GM19328 (cell line): ENCODE measurements around the gene BUD13.

ENCODE experiments used
- ATAC-seq: cut with Tn5 transposase; IDR thresholded peaks from one replicate; pipeline ENCODE4 v1.9.1; 2021; ENCODE audit warnings: mild to moderate bottlenecking, moderate library complexity; ENCODE audit not compliant: unreplicated experiment

The BUD13 gene

DNA sequence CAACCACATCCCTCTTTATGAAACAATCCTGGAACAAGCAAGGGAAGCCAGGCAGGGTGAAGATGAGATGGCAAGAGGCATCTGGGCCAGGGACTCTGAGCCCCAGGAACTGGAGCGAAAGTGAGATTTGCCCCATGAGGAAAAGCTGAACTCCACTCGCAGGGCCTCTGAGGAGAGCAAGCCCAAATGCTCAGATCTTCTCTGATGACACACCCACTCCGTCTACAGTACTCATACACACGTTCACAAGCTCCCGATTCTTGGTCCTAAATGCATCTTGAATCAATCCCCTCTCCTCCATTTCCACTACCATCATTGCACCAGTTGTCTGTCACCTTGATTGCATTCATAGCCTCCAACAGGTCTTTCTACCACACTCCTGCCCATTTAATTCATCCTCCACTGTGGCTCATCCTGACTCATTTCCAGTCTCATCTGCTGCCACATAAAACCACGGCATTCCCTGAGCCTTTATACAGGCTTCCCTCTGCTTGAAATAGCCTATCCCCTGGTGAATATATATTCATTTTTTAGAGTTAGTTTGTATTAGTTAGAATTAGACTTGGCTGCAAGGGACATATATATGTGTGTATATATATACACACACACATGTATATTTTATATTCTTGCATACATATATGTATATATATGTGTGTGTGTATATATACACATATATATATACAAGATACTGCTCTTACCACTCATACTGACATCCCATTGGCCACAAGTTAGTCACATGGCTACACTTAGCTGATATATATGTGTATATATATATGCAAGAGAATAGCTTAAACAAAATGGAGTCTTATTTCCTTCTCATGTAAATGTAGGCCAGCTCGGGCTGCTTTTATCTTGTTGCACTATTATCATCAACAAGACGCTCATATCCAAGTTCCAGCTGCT is 20.3 kb upstream of the BUD13 start:
- ATAC-seq = no peak

DNA sequence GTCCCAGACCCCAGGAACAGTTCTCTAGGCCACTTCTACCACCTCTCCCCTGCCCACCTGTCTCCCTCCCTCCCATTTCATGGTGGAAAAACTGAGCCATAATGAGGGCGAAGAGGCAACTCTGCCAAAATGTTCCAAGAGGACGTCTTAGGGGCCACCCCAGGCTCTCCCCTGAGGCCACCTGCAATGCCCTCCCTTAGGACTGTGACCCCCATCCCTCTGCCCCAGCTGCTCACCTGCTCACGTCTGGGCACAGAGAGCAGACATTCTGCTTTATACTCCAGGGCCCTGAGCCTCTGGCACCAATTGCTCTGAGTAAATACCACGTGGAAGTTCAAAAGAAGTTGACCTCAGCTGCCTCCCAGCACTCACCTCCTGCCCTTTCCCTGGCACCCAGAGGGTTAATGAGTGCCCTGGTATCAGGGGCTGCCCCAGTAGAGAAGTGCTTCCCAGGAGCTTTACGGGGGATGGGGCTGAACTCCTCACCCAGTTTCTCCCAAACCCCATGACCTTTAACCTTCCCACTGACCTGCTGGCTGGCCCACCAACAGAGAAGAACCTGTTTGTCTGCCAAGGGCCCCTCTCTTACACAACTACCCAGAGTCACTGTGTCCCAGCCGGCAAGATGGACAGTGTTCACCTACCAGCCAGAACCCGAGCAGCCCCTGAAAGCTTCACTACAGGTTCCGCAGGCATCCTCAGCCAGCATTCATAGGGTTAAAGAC is 19.5 kb upstream of the BUD13 start:
- ATAC-seq = no peak

DNA sequence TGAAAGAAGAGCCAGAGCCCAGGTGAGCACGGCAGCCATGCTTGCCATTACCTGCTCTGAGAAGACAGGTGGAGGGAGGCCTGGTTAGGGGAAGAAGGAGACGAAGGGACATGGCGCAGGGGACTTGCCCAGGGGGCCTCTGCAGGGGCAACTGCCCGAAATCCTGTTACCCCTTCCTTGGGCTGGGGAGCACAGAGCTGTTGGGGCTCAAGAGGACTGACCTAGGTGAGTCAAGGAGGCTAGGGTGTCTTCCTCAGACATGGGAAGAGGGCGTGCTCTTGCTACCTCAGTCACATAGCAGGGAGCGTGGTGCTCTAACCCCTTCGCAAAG is 19.0 kb upstream of the BUD13 start, which contains the start of gene APOA5:
Gene APOA5, minus strand, starts transcription at position 67 of the 331 bp plus-strand sequence. Its CDS starts 19 bp downstream, at position 48.
- no peak for ATAC-seq

DNA sequence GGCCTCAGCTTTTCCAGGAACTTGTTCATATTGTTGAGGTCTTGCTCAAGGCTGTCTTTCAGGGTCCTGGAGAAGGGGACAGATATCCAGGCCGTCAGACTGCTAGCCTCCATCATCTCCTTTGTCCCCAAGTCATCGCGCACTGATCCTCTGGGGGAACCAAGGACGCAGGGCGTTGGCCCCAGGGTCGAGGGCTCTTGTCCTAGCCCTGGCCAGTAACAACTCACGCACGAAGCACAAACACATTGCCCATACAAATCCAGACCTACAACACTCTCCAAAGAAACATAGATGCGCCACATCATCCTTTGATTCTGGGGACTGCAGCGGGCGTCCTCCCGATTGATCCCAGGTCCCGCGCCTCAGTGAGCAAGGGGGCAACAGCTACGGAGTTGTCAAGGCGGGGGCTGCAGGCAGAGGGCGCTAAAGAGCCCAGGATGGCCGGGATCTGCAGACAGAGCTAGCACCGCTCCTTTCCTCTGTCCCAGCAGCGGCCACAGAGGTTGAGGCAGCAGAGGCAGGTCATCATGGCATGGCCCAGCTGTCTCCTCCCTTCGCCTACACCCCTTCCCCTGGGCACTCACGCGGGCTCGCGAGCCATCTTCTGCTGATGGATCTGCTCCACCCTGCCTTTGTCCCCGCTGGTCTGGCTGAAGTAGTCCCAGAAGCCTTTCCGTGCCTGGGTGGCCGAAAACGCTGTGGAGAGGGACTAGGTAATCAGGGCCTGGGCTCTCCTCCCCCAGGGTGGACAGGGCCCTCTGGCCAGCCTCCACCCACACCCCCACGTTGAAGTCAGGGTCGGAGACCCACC is 18.4 kb upstream of the BUD13 start:
- no peak for ATAC-seq

DNA sequence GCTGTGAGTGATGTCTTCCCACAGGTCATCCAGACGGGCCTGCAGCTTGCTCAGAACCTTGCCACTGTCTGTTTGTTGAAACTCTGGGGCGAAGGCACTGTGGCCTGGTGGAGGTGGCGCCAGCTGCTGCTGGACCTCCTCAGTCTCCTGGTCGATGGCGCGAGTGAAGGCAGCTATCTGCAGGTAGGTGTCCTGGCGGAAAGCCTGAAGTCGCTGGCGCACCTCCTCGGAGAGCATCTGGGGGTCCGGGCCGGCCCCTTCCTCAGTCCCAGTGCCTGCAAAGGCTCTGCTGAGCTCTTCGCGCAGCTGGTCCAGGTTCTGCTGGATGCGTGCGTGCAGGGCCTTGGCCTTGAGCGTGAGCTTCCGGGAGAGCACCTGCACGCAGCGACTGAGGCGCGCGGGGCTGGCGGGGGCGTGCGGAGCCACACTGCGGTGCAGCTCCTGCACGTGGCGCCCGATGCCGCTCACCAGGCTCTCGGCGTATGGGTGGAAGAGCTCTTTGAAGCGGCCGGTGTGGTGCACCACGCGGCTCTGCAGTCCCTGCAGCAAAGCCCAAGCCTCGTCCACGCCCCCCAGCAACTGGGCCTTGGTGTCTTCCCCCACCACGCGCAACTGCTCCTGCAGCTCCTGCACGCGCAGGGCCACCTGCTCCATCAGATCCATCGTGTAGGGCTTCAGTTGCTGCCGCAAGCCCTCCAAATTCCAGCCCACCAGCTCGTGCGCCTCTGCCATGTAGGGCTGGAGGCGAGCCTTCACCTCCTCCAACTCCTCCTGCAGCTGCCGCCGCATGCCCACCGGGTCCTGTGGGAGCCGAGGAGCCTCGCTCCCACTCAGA is 17.6 kb upstream of the BUD13 start:
- ATAC-seq = no peak

DNA sequence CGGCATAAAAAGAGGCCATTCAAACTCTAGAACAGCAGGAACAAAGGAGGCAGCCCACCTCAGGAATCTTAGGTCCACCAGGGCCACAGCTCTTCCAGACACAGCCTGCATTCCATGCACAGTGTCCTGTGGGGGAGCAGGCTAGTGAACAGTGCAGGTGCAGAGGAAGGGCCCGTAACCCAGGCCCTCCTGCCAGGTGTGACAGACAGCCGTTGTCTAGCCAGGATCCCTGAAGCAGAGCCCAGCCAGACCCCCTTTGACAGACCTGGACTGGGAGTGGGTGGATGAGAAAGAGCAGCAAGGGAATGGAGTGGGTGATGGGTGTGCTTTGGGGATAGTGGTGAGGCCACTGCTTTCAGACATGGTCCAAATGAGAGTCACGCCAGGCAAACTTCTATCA is 16.2 kb upstream of the BUD13 start:
- no peak for ATAC-seq

DNA sequence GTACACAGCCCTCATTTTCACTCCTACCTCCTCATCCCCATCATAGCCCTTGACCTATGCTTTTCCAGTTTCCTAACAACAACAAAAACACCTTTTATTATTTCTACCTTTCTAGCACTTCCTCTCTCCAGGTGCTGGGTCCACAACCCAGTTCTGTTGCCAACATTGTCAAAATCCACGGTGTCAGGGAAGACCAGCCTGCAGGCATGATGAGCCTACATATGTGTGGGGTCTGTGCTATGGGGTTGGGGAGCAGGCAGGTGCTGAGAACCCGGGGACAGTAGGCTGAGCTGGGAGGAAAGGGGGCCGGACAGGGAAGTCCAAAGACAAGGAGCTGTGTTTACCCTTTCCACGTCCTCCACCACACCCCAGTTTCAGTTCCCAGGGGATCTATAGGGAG is 15.7 kb upstream of the BUD13 start:
- no peak for ATAC-seq

DNA sequence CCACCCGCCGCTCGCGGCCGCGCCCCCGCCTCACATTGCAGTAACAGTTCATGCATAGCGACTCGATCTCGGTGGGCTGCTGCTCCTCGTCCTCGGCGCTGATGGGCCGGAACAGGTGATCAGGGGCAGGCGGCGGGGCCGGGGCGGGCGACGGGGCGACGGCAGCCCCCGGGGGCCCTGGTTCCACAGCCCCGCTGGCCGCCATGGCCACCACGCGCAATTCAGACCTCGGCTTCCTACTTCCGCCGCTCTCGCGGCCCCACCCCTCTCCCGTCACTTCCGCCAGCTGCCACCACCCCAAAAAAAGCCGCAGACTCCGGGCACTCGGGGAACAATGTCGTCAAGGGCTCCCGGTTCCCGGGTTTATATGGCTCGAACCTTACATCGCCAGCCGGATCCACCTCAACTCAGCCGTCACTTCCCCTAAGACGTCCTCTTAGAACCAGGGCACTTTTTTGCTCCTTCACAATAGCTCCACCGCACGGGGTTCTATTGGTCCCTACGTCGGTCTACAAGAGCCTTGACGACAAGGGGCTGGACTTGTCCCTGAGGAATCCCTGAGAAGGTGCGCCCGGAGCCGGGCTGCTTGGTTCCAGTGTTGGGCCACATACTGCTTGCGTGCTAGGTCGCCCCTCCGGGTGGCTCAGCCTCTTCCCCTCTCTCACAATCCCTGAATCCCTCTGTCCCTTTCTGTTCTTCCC is 15.1 kb upstream of the BUD13 start, which contains the start of gene ZPR1:
Gene ZPR1, minus strand, starts transcription at position 238 of the 701 bp plus-strand sequence. Its CDS starts 33 bp downstream, at position 205.
- peak; percentile 80 for ATAC-seq

DNA sequence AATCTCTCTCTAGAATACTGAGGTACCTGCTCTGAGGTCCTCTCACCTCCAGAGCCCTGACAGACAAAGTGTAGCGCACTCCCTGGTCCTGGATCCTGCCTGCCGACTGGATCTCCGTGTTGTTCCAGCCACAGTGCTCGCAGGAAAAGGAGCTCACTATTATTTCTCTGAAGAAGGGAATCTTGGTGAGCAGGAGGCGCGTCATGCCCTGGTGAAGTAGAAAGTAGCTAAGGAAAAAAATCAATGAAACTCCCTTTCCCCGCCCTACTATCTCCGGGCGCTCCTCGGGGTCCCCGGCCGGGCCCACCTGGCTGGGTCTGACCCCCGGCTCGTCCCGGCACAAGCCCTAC is 14.6 kb upstream of the BUD13 start:
- ATAC-seq = no peak

DNA sequence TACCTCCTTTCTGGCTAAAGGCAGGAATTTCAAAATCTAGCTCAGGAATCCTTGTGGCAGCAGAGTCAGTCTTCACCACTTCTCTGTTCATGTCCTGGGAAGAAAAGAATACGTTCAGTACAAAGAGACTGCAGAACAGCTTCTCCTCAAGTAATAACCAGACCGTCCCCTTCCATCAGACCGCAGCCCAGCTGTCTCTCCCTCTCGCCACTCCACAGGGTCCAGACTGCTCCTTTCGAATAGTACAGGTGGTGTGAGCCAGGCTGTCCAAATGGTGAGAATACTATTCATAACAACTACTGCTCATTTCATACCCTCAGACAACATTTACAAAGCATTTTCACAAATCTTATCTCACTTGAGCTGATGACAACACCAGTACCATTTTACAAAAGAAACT is 14.2 kb upstream of the BUD13 start:
- ATAC-seq = no peak

DNA sequence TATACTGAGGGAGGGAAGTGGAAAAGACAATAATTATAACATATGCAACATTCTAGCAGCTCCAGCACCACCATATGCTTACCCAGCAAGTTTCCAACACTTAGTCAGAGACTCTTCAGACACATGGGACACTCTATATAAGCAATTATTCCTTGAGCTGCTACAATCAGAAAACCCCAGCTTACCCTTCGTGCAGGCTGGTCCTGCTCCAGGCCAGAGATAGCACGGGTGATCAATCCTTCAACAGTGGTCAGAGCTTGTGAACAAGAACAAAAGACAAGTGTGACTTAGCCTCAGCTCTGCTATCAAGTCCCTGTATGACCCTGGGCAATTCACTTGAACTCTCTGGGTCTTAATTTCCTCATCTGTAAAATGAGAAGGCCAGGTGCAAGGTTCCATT is 13.5 kb upstream of the BUD13 start:
- ATAC-seq = no peak

DNA sequence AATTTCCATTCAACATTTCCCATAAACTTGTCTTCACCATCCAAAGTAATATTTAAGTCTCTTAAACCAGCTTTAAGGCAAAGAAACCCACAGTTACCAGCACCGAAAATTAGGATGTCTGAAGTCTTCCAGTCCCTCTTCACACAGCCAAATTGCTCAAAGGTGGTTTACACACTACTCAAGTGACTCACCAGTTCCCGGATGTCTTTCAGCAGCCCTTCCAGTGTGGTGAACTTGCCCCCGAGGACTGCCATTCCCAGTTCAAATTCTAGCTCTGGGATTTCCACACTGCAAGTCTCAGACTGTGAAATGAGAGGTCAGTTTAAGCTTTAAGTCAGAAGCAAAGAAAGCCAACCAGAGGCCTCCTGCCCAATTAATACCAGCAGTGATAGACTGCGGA is 9.9 kb upstream of the BUD13 start:
- no peak for ATAC-seq

DNA sequence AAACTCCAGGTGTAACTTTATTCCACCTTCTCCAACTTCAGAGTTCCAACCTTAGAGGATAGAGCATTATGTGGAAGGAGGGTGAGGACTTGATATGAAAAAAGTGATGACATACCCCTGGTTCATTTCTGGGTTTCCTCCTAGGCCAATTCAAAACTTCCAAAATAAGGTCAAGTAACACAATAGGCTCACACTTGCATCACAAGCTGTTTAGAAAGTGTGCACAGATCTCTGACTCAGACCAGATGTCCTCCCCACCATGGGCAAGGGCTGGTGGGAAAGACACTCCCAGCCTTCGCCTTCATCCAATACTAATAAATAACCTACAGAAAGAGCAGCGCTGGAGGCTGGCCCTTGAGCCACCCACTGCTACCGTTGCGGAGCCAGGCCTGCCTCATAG is 5.8 kb upstream of the BUD13 start:
- ATAC-seq = no peak

DNA sequence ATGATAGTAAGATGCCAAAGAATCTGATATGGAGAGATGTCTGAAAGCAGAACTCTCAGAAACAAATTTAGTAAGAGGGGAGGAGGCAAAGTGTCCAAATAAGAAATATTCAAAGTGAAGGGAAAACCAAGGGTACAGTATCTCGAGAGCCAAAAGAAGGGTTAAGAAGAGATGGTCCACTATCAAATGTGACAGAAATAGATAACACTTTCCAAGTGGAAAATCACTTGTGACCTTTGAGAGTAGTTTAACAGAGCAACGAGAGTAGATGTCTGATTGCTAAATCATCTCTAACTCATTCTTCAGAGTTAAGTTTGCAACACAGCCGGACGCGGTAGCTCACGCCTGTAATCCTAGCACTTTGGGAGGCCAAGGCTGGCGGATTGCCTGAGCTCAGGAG is 4.3 kb upstream of the BUD13 start:
- no peak for ATAC-seq

DNA sequence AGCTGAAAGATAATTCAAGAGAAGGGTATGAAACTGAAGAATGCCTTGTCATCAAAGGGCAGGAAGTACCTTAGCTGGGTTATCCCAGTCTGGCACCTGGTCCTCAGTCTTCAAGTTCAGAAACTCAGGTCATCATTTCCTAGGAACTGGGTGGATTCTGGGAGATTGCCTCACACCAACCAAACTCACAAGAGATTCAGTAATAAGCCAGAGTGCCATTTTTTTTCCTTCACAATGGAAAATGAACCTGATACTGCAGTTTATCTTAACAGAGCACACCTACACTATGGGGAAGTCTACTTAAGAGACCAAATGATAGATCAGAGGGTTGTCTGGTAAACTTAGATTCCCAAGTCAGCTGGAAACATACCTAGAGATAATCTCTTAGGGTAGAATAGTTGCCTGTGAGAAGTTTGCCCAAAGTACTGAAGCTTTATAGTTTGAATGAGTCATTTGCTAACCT is 3.8 kb upstream of the BUD13 start:
- no peak for ATAC-seq

DNA sequence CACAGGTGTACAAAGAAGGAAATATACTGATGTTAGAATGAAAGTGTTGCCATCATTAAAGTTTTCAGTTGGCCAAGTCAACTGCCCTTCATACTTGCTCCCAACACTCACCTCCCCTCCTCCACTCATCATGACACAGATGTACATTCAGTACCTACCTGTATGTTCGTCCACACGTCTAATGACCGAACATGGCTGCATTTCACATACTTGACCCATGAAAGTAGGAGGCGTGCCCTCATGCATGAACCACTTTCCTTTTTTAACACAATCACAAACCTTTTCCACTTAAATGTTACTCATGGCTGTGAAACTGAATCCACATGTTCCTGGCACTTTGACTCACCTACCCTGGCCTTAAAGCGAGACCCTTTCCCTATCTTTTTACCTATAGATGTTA is 3.2 kb upstream of the BUD13 start:
- no peak for ATAC-seq

DNA sequence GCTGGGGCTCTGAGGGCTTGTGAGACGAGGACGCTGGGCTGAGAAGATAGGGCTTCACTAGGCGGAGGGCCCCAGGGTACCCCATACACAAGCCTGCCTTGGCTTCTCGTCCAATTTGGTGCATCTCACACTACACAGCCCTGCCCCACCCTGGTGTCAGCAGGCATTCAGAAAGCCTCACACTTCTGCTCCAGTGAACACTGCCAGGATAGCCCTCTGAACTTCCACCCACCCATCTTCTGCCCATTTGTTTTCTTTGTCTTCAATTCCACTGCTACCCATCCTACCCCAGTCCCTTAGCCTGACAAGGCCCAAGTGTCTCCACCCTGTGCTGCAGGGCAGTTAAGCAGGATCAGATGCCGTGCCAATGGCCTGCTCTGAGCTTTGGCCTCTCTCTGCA is 1.9 kb upstream of the BUD13 start:
- no peak for ATAC-seq

DNA sequence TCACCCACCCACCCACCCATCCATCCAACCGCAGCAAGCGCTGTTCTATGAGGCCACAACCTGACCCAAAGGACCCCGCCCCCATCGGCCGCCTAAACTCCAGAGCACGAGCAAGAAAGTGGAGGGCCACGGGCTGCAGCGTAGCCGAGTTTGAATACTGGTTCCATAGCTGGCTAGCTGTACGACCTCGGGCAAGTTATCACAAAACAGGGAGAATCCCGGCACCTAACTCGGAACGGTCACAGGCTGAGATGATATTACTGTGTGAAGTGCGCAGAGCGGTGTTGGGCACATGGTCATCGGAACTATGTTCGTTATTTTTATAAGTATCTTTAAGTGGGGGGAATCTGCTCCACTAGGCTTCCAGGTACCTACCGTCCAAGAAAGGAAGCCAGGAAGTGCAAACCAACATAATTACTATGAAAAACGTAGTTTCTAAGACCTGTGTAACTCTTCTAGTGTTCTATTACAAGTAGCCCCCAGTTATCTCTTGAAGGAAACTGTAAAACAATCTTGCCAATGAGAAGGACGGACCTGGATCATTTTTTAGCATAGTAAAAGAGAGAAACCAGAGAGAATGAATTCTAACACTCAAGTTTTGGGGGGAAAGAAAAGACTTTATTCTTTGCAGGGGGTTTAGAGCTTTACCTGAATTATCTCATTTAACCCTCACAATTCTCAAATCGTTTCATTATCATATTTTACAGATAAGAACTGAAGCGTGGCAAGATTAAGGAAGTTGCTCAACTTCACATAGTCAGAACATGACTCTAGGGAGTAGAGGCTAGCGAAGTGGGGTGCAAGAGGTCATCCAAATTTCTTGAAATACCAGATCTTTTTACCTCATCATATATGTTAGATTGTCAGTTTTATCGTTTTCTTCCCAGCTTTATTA is 663 bp upstream of the BUD13 start:
- peak; percentile 36 for ATAC-seq

DNA sequence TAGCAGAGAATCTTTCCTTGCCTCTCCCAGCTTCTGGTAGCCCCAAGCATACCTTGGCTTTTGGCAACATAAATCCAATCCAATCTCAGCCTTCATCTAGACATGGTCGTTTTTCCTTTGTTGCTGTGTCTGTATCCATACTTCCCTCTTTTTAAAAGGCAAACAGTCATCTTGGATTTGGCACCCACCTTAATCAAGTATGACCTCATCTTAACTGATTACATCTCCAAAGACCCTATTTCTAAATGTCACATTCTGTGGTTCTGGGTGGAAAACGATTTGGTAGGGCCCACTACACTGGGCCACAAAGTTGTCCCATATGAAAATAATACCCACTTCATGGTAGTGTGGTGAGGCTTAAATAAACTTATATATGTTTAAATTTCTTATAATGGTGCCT is 852 bp downstream of the BUD13 start:
- ATAC-seq = no peak
